Psoas muscle (tissue), 8 donors: Measurements from ENCODE around the gene SYT15. TPM values are rescaled to one million over a fixed set of nuclear protein-coding genes. Genes with fewer than 3 reads are reported as not detected.
"Not testable (repeated sequence)": the region's sequence is repeated elsewhere in the genome, so short reads cannot be mapped to it uniquely, and the experiment has no call there.

Experiments
- ATAC-seq, 4 donors: fragments of 200-7000 bp; cut with Tn5 transposase; one replicate each; pipeline ENCODE4 v1.9.1; 2020; ENCODE audit warnings: moderate library complexity in 3 of 4, mild to moderate bottlenecking in 2 of 4
- DNase-seq, 2 donors: peaks; one replicate each; pipeline ENCODE4 v3.0.0-alpha.2; 2020
- H3K27ac ChIP-seq: fragments of 200-600 bp; one replicate; pipeline ENCODE4 v1.8.0; 2022
- H3K27me3 ChIP-seq, 3 donors: fragments of 200-600 bp in 1 of 3; one replicate each; pipeline versions ENCODE4 v1.6.1 to v1.8.0; 2013 to 2022; ENCODE audit warnings: low read length in 2 of 3, mild to moderate bottlenecking in 2 of 3, moderate library complexity in 1 of 3; ENCODE audit not compliant: insufficient read depth in 3 of 3
- H3K36me3 ChIP-seq, 2 donors: fragments of 200-600 bp in 1 of 2; one replicate each; pipeline versions ENCODE4 v1.6.1 to v1.8.0; 2013 to 2022; ENCODE audit warnings: low read depth in 1 of 2, mild to moderate bottlenecking in 1 of 2, moderate library complexity in 1 of 2; ENCODE audit not compliant: insufficient read depth in 1 of 2
- H3K4me1 ChIP-seq: fragments of 200-600 bp; one replicate; pipeline ENCODE4 v1.8.0; 2022
- H3K4me3 ChIP-seq: fragments of 200-600 bp; one replicate; pipeline ENCODE4 v1.8.0; 2022; ENCODE audit warnings: mild to moderate bottlenecking
- H3K9me3 ChIP-seq: fragments of 200-600 bp; one replicate; pipeline ENCODE4 v1.8.0; 2022
- WGBS, 3 donors: extraction: QIAGEN DNeasy Blood & Tissue Kit; methylation state at CpG; one replicate each; pipeline versions ENCODE4 v1.1.6 to v1.1.7; 2013; 5-methylcytosine and 5-hydroxymethylcytosine counted together
- intact Hi-C, 2 donors: fragments of 100-400 bp; cut with DNase I; formaldehyde crosslinking; loops; one replicate each; pipeline versions ENCODE4 v1.11.0 to v1.14.2; 2022
- polyA plus RNA-seq, 3 donors: library from polyadenylated mRNA; stranded (reverse); fragments of 200-250 nt; gene quantifications; one replicate each; pipeline ENCODE4 v1.2.3, GENCODE V29; 2013
- total RNA-seq, 4 donors: library from RNA; stranded (reverse); fragmentation: NEBNext Ultra II Directional in 2 of 4; extraction: Animal tissue kit (Norgen Biotek cat#: 25700) in 2 of 4; gene quantifications; one replicate each; pipeline versions ENCODE4 v1.2.1 to v1.2.4, GENCODE V29; 2021 to 2023
- donor health status: healthy with polysubstance abuse.
- donor health status: DM: no; HTN: no; CAD: no; lungs with moderate emphysema.
- donor health status: Bipolar disorder and iron deficiency.
- donor health status: healthy.
- donor health status: DM: yes; HTN: yes; CAD: no.
- donor health status: DM: no; HTN: no; CAD: no.
- donor health status: DM: no; HTN: no; CAD: no.
- donor health status: DM: yes; HTN: yes; CAD: no.

The SYT15 gene
- total and polyA plus RNA-seq, 7 donors, result 0.18 to 2.8 (median 1.7) TPM

GRCh38 chr10:46581997-46582396 lies 3.1 kb downstream of the SYT15 start:
- intact Hi-C loops, ATAC-seq, H3K9me3 ChIP-seq, H3K4me3 ChIP-seq, DNase-seq, H3K36me3 ChIP-seq, H3K27me3 ChIP-seq, H3K27ac ChIP-seq, H3K4me1 ChIP-seq: not testable (repeated sequence)
- WGBS, 3 donors, result 93 to 100% (median 97%) methylated on average over 5 to 9 of the region's 12 CpGs

DNA sequence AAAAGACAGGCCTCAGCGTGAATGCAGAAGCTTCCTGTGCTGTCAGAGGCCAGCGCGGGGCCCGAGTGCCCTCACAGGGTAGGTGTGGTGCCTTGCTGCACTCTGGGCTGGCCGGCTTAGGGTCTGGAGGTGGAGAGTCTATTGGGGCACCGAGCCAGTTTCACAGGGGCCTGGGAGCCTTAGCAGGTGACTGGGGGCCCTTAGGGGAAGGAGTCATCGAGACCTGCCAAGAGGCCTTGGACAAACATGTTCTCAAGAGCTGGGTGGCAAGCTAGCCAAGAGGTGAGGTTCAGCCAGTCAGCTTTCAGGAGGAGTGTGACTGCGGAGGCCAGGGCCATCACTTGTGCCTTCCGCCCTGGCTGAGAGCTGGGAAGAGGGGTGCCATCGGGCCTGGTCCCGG lies 3.6 kb downstream of the SYT15 start:
- H3K9me3 ChIP-seq, H3K36me3 ChIP-seq, H3K4me1 ChIP-seq, intact Hi-C loops, H3K4me3 ChIP-seq, ATAC-seq, H3K27ac ChIP-seq, DNase-seq, H3K27me3 ChIP-seq: not testable (repeated sequence)
- 86% methylated on average over 1 of the region's 11 CpGs; no CpG with 5 or more reads in 2 of the 3 donors for WGBS, 3 donors

GRCh38 chr10:46584196-46584595 lies 5.3 kb downstream of the SYT15 start:
- H3K27ac ChIP-seq, H3K9me3 ChIP-seq, intact Hi-C loops, DNase-seq, ATAC-seq, H3K4me3 ChIP-seq, H3K36me3 ChIP-seq, H3K4me1 ChIP-seq, H3K27me3 ChIP-seq: not testable (repeated sequence)
- WGBS, 3 donors, result 87 to 96% (median 88%) methylated on average over 3 to 7 of the region's 11 CpGs

- DNase-seq, H3K27me3 ChIP-seq, H3K27ac ChIP-seq, H3K36me3 ChIP-seq, intact Hi-C loops, H3K4me3 ChIP-seq, H3K4me1 ChIP-seq, H3K9me3 ChIP-seq: not testable (repeated sequence)
- peak in 1 of 4 donors; percentile 30 for ATAC-seq
- no CpG with 5 or more reads among the region's 13 CpGs for WGBS, 3 donors
Observed at GRCh38 chr10:46585246-46585645, 6.3 kb downstream of the SYT15 start.

- ATAC-seq, result not testable (repeated sequence)
Observed at GRCh38 chr10:46587546-46587945, 8.6 kb downstream of the SYT15 start.

GRCh38 chr10:46588221-46588620 lies 9.3 kb downstream of the SYT15 start:
- H3K9me3 ChIP-seq, H3K36me3 ChIP-seq, H3K4me1 ChIP-seq, ATAC-seq, H3K4me3 ChIP-seq, H3K27me3 ChIP-seq, DNase-seq, H3K27ac ChIP-seq, intact Hi-C loops: not testable (repeated sequence)
- no CpG with 5 or more reads among the region's 3 CpGs for WGBS, 3 donors

More at GRCh38 chr10:46587546-46587945, 8.6 kb downstream of the SYT15 start:
- intact Hi-C loops, H3K36me3 ChIP-seq, H3K27ac ChIP-seq, H3K9me3 ChIP-seq, H3K4me1 ChIP-seq, H3K27me3 ChIP-seq, DNase-seq, H3K4me3 ChIP-seq: not testable (repeated sequence)
- WGBS, 3 donors, result no CpG with 5 or more reads among the region's 24 CpGs

- DNase-seq, H3K27ac ChIP-seq, H3K9me3 ChIP-seq, H3K36me3 ChIP-seq, H3K27me3 ChIP-seq, ATAC-seq, H3K4me3 ChIP-seq, intact Hi-C loops, H3K4me1 ChIP-seq: not testable (repeated sequence)
- WGBS, 3 donors, result no CpG with 5 or more reads among the region's 3 CpGs
Observed at GRCh38 chr10:46589589-46589988, 10.7 kb downstream of the SYT15 start.

- H3K4me3 ChIP-seq, H3K9me3 ChIP-seq, ATAC-seq, H3K4me1 ChIP-seq, H3K27ac ChIP-seq, DNase-seq, H3K36me3 ChIP-seq, intact Hi-C loops, H3K27me3 ChIP-seq: not testable (repeated sequence)
- WGBS, 3 donors, result no CpG with 5 or more reads among the region's 8 CpGs
Observed at GRCh38 chr10:46591053-46591452, 12.1 kb downstream of the SYT15 start.

- H3K27ac ChIP-seq, DNase-seq, H3K9me3 ChIP-seq, H3K36me3 ChIP-seq, H3K4me1 ChIP-seq, H3K27me3 ChIP-seq, intact Hi-C loops, H3K4me3 ChIP-seq, ATAC-seq: not testable (repeated sequence)
- WGBS, 3 donors, result 93 to 99% (median 97%) methylated on average over 11 to 13 of the region's 13 CpGs
Observed at GRCh38 chr10:46593307-46593706, 14.4 kb downstream of the SYT15 start.

GRCh38 chr10:46594453-46595063 lies 15.6 kb downstream of the SYT15 start:
- H3K4me3 ChIP-seq, H3K36me3 ChIP-seq, ATAC-seq, H3K27me3 ChIP-seq, H3K9me3 ChIP-seq, intact Hi-C loops, H3K27ac ChIP-seq, H3K4me1 ChIP-seq, DNase-seq: not testable (repeated sequence)
- 15 to 40% (median 17%) methylated on average over 5 of the region's 6 CpGs for whole genome bisulfite sequencing, 3 donors

- H3K4me1 ChIP-seq, intact Hi-C loops, H3K36me3 ChIP-seq, H3K27ac ChIP-seq, ATAC-seq, H3K27me3 ChIP-seq, H3K9me3 ChIP-seq, H3K4me3 ChIP-seq: not testable (repeated sequence)
- WGBS, 3 donors, result 38 to 61% (median 46%) methylated on average over 2 of the region's 4 CpGs
- peak in 1 of 2 donors; percentile 13 for DNase-seq
Observed at GRCh38 chr10:46596570-46596969, 17.6 kb downstream of the SYT15 start.
